A673 (cell line): Measurements from ENCODE around the gene MAML2. TPM values are rescaled to one million over a fixed set of nuclear protein-coding genes. Genes with fewer than 3 reads are reported as not detected.

Experiments
- BruUV-seq: library from RNA; stranded (reverse); fragments of 400-500 nt; replicated peaks from 2 replicates; lab custom pipeline; 2021; lab: Mats Ljungman, UMichigan
- CTCF ChIA-PET: fragments of 300-600 bp; sonication (Branson Sonifier 250); formaldehyde crosslinking; loops from one replicate; lab custom pipeline; 2022; ENCODE audit warnings: antibody characterized with exemption; lab: Charles Lee
- POLR2A ChIA-PET: fragments of 300-600 bp; sonication (Branson Sonifier 250); formaldehyde crosslinking; loops from one replicate; lab custom pipeline; 2022; ENCODE audit warnings: antibody characterized with exemption; ENCODE audit not compliant: low non-redundant PET; lab: Charles Lee
- DNase-seq: peaks from one replicate; pipeline ENCODE4 v3.0.0-alpha.2; 2015; ENCODE audit warnings: low spot score
- H3K27ac ChIP-seq: fragments of 200-600 bp; sonication (generic); 2 replicates; pipeline ENCODE4 v1.5.1; 2016; ENCODE audit warnings: mixed run types, low read depth, mild to moderate bottlenecking, mixed read lengths, antibody characterized with exemption, low read length; ENCODE audit not compliant: poor library complexity, severe bottlenecking
- H3K27me3 ChIP-seq: fragments of 200-600 bp; sonication (generic); replicated peaks from 2 replicates; pipeline ENCODE4 v1.6.1; 2017; ENCODE audit warnings: mixed run types, low read depth, mild to moderate bottlenecking, mixed read lengths, antibody characterized with exemption, low read length; ENCODE audit not compliant: insufficient read depth, poor library complexity
- H3K36me3 ChIP-seq: fragments of 200-600 bp; sonication (generic); 2 replicates; pipeline ENCODE4 v1.6.1; 2016; ENCODE audit warnings: mixed run types, mild to moderate bottlenecking, mixed read lengths, antibody characterized with exemption, low read length; ENCODE audit not compliant: insufficient read depth, poor library complexity, severe bottlenecking
- H3K4me1 ChIP-seq: fragments of 200-600 bp; sonication (generic); 2 replicates; pipeline ENCODE4 v1.6.1; 2017; ENCODE audit warnings: mixed run types, mild to moderate bottlenecking, mixed read lengths, antibody characterized with exemption, low read length; ENCODE audit not compliant: insufficient read depth, poor library complexity, severe bottlenecking
- H3K4me3 ChIP-seq: fragments of 200-600 bp; sonication (generic); 2 replicates; pipeline ENCODE4 v1.5.1; 2016; ENCODE audit warnings: low read depth, mixed run types, mild to moderate bottlenecking, mixed read lengths, low read length; ENCODE audit not compliant: poor library complexity, severe bottlenecking
- H3K9me3 ChIP-seq: fragments of 200-600 bp; sonication (generic); 2 replicates; pipeline ENCODE4 v1.6.1; 2016; ENCODE audit warnings: mixed run types, low read depth, mild to moderate bottlenecking, mixed read lengths, antibody characterized with exemption, low read length; ENCODE audit not compliant: poor library complexity, severe bottlenecking
- CTCF ChIP-seq: fragments of 300-800, 200-600 bp; sonication (generic); conservative IDR thresholded peaks from 2 replicates; pipeline ENCODE4 v1.5.1; 2017; ENCODE audit warnings: low read depth, mild to moderate bottlenecking, antibody characterized with exemption, low read length, moderate library complexity, mixed read lengths
- EZH2 ChIP-seq: fragments of 200-600 bp; sonication (generic); IDR thresholded peaks from 2 replicates; pipeline ENCODE4 v1.6.1; 2017; ENCODE audit warnings: borderline replicate concordance, low read depth, mild to moderate bottlenecking, mixed read lengths, antibody characterized with exemption, low read length; ENCODE audit not compliant: poor library complexity, severe bottlenecking
- intact Hi-C: fragments of 100-400 bp; cut with micrococcal nuclease; formaldehyde crosslinking; loops from one replicate; pipeline ENCODE4 v1.10.0; 2022; ENCODE audit not compliant: unreplicated experiment
- total RNA-seq: library from RNA; stranded (reverse); gene quantifications from 2 replicates; pipeline ENCODE4 v1.2.3, GENCODE V29; 2021

The MAML2 gene
- total RNA-seq, 1 experiment from 2014 or later: 6.4 TPM

GRCh38 chr11:96125400-96125799 lies 217.6 kb downstream of the MAML2 start:
- TF ChIP-seq CTCF (no peak), EZH2 (no peak)
- Histone ChIP-seq H3K4me3 (no peak overlapping the region), H3K27ac (no peak overlapping the region), H3K27me3 (no peaks in the 10 kb centered on the region), H3K4me1 (peaks cover 13% of the 10 kb centered on the region), H3K36me3 (no peaks in the 10 kb centered on the region), H3K9me3 (no peaks in the 10 kb centered on the region)
- no peak for DNase-seq
- ChIA-PET POLR2A (no interaction called here), CTCF (no interaction called here)
- no TSS peak for BruUV-seq
- intact Hi-C loops: no loop called here

GRCh38 chr11:96124155-96124554 lies 218.8 kb downstream of the MAML2 start:
- no peak for DNase-seq
- H3K36me3 ChIP-seq: no peaks in the 10 kb centered on the region
- H3K4me3 ChIP-seq: no peak overlapping the region
- intact Hi-C loops: no loop called here
- POLR2A ChIA-PET: no interaction called here
- H3K27me3 ChIP-seq: no peaks in the 10 kb centered on the region
- CTCF ChIA-PET: no interaction called here
- H3K9me3 ChIP-seq: no peaks in the 10 kb centered on the region
- BruUV-seq: no TSS peak
- no peak overlapping the region for H3K27ac ChIP-seq
- peaks cover 13% of the 10 kb centered on the region for H3K4me1 ChIP-seq
- no peak for TF ChIP-seq EZH2
- TF ChIP-seq CTCF: no peak

- TF ChIP-seq CTCF (no peak), EZH2 (no peak)
- no peaks in the 10 kb centered on the region for H3K27me3 ChIP-seq
- intact Hi-C loops: no loop called here
Observed at GRCh38 chr11:96123301-96123700, 219.7 kb downstream of the MAML2 start.

More at GRCh38 chr11:96123301-96123700, 219.7 kb downstream of the MAML2 start:
- CTCF ChIA-PET: no interaction called here
- Histone ChIP-seq H3K27ac (no peak overlapping the region), H3K9me3 (no peaks in the 10 kb centered on the region), H3K4me1 (peaks cover 13% of the 10 kb centered on the region), H3K36me3 (no peaks in the 10 kb centered on the region), H3K4me3 (no peak overlapping the region)
- BruUV-seq: no TSS peak
- POLR2A ChIA-PET: no interaction called here
- DNase-seq: no peak
